Left cardiac atrium (tissue), 4 donors: ENCODE measurements around the gene PDXDC1. TPM values are rescaled to one million over a fixed set of nuclear protein-coding genes. Genes with fewer than 3 reads are reported as not detected.
"Not testable (repeated sequence)": the region's sequence is repeated elsewhere in the genome, so short reads cannot be mapped to it uniquely, and the experiment has no call there.

Source experiments
- ATAC-seq, 2 donors: fragments of 200-7000 bp; cut with Tn5 transposase; one replicate each; pipeline ENCODE4 v1.9.1; 2020; ENCODE audit warnings: mild to moderate bottlenecking in 2 of 2, moderate library complexity in 2 of 2
- DNase-seq: peaks from one replicate; pipeline ENCODE4 v3.0.0-alpha.2; 2020
- intact Hi-C, 2 donors: fragments of 100-400 bp; cut with DNase I; formaldehyde crosslinking; loops; one replicate each; pipeline versions ENCODE4 v1.14.1 to v1.15.1; 2022 to 2023
- total RNA-seq, 2 donors: library from RNA; stranded (reverse); fragmentation: NEBNext Ultra II Directional; extraction: Animal tissue kit (Norgen Biotek cat#: 25700); gene quantifications; one replicate each; pipeline ENCODE4 v1.2.1, GENCODE V29; 2021
- donor health status: DM: no; HTN: yes; CAD: no.
- donor health status: DM: no; HTN: yes; CAD: no; lungs with severe emphysema.
- donor health status: DM: yes; HTN: yes; CAD: no.
- donor health status: Dilated cardiomyopathy.

Gene PDXDC1
- total RNA-seq, 2 donors from 2014 or later = 73.8 to 103 TPM

DNA sequence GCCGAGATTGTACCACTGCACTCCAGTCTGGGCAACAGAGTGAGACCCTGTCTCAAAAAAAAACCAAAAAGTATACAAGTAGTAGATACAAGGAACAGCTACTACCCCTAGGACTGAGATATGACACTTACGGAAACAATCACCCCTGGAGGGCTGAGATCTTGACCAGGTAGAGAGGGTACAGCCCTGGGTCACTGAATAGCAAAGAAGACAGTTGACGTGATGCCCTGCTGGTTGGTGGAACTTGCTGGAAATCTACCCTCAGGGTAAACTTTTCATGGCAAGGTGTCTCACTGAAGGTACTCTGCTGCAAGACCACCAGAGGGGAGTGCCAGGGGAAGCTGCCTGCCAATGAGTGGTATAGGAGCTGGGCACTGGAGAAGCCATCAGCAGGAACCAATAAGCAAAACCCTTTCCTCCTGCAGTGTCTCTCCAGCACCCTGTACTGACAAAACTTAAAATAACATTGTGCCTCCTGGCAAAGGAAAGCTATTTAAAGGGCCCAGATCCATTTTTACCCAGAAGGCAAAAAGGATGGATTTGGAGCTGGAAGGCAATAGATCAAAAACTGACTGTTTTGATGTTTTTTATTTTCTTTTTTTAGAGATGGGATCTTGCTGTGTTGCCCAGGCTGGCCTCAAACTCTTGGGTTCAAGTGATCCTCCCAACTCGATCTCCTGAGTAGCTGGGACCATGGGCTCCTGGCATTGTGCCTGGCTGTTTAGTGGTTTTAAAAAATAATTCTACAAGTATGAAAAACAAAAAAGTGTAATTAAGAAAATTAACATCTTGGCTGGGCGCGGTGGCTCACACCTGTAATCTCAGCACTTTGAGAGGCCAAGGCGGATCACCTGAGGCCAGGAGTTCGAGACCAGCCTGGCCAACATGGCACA is 11.3 kb upstream of the PDXDC1 start:
- no peak for DNase-seq
- ATAC-seq = no peak
- intact Hi-C loops = no loop called here

DNA sequence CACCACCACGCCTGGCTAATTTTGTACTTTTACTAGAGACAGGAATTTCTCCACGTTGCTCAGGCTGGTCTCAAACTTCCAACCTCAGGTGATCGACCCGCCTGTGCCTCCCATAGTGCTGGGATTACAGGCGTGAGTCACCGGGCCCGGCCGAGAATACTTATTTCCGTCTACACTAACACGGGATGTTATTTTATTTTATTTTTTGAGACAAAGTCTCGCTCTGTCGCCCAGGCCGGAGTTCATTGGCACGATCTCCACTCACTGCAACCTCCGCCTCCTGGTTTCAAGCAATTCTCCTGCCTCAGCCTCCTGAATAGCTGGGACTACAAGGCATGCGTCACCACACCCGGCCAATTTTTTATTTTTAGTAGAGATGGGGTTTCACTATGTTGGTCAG is 9.5 kb upstream of the PDXDC1 start:
- no peak for ATAC-seq
- no peak for DNase-seq
- intact Hi-C loops = no loop called here

DNA sequence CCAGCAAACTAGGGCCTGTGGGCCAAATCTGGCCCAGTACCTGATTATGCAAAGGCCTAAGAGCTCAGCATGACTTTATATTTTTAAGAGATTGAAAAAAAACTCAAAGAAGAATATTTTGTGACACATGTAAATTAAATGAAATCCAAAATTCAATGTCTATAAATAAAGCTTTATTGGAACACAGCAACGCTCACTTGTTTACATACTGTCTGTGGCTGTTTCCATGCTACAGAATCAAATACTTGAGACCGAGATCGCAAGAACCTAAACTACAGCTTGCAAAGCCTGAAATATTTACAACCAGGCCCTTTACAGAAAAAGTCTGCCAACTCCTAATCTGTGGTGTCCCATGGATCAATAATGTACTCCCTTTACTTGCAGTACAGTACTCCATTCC is 5.0 kb upstream of the PDXDC1 start:
- intact Hi-C loops, DNase-seq, ATAC-seq: not testable (repeated sequence)

DNA sequence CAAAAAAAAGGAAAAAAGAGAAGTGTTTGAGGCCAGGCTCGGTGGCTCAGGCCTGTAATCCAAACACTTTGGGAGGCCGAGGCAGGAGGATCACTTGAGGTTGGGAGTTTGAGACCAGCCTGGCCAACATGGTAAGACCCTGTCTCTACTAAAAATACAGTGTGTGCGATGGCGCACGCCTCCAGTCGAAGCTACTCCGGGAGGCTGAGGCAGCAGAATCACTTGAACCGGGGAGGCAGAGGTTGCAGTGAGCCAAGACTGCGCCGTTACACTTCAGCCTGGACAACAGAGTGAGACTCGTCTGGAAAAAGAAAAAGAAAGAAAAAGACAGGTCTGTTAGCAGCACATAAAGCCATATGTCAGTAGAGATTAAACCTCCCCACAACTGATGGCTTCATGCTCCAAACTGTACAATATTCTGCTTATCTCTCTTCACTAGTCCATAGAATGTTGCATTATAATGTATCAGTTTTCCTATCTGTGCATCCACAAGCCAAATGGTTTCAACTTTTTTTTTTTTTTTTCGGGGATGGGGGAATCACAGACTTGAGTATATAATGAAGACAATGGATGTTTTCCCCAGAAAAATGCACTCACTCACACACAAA is 3.1 kb upstream of the PDXDC1 start:
- ATAC-seq, DNase-seq, intact Hi-C loops: not testable (repeated sequence)

DNA sequence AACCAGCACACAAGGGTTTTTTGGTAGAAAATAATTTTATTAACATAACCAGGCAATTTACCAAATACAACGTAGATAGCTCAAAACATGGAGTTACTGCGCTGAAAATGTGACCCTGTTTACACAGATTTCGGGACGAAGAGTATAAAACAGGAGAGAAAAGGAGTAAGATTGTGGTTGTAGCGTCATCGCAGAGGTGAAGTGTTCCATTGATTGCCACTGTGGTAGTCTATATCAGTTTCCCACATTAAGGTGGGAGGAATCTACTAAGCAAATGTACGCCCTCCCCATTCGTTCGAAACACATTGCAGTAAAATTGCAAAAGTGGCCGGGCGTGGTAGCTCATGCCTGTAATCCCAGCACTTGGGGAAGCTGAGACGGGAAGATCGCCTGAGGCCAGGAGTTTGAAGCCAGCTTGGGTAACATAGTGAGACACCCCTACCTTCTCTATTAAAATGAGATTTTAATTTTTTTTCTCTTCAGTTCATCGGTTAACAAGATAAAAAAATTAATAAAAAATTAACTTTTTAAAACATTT is 972 bp upstream of the PDXDC1 start:
- intact Hi-C loops, DNase-seq, ATAC-seq: not testable (repeated sequence)

DNA sequence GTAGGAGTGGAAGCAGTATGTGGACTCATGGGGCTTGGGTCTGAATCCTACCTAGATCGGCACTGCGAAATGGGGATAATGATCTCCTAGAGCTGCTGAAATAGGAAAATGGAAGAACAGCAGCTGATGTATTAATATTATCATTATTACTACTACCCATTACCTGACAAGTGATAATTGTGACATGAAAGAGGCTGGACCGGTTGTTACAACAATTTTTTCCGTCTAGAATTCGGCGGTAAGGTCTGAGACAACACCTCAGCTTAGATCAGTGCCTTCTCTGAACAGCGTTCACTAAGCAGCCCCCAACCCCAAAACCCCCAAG is 533 bp upstream of the PDXDC1 start:
- intact Hi-C loops, DNase-seq, ATAC-seq: not testable (repeated sequence)

DNA sequence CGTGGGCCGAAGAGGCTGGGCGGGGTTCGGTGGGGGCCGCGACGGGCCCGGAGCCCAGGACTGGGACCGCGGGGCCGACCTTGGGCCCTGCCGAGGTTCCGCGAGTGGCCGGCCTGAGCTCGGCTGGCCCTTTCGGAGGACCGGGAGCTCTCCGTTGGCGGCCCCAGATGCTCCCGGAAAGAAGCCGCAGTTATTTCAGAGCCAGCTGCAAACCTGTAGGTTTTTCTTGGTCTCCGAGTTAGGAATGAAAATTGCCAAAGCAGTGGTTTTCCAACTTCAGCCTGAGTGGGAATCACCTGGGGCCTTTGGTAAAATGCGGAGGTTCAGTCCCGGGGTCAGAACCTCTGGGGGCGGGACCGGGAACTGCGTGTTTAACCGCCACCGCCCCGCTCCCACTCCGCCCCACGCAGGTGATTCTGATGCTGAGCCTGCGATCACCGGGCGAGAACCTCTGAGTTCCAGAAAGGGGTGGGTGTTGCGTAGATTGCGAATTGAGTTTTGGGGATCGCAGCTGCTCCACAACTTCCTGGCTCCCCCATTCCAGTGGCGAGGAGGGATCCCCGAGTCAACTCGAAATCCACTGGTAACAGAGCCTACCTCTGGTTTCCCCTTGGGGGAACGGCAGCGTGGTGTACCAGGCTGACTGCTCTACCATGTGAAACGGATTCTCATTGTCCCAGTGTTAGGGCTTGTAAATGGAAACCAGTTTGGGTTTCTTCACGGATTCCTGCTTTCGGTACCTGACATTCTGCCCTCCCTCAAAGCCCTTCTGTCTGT is 780 bp downstream of the PDXDC1 start:
- DNase-seq (peak; percentile 55), ATAC-seq (peak; percentile 31 to 64)
- intact Hi-C loops = not testable (repeated sequence)

DNA sequence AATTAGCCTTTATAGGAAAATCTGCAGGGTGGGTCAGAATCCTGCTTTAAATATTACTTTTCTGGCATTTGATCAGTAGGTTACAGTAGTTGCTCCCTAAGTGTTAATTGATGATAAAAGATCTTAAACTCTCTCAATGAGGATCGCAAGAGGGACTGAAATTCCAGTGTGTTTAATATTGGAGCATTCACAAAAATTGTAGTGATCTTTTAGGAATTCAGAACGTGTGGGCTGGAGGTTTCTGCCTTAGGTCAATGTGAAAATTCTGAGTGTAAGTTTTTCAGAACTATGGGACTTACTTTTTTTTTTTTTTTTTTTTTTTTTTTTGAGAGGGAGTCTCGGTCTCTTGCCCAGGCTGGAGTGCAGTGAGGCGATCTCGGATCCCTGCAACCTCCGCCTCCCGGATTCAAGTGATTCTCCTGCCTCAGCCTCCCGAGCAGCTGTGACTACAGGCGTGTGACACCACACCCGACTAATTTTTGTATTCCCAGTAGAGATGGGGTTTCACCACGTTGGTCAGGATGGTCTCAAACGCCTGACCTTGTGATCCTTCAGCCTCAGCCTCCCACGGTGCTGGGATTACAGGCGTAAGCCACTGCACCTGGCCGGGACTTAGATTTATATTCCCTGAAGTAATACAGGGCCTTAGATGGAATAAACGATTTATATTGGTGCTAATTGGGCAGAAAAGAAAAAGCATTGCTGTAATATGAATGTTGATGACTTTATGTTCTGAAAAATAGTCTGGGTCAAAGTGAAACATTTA is 2.3 kb downstream of the PDXDC1 start:
- DNase-seq, intact Hi-C loops, ATAC-seq: not testable (repeated sequence)

DNA sequence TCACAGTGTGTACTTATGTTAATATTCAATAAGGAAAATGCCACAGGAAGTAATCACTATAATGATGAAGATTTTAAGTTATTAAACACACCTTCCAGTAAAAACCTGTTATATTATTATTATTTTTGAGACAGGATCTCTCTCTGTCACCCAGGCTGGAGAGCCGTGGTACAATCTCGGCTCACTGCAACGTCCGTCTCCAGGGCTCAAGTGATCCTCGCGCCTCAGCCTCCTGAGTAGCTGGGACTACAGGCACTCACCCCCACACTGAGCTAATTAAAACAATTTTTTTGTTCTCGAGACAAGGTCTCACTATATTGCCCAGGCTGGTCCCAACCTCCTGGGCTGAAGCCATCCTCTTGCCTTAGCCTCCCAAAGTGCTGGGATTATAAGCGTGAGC is 3.5 kb downstream of the PDXDC1 start:
- DNase-seq, intact Hi-C loops, ATAC-seq: not testable (repeated sequence)

DNA sequence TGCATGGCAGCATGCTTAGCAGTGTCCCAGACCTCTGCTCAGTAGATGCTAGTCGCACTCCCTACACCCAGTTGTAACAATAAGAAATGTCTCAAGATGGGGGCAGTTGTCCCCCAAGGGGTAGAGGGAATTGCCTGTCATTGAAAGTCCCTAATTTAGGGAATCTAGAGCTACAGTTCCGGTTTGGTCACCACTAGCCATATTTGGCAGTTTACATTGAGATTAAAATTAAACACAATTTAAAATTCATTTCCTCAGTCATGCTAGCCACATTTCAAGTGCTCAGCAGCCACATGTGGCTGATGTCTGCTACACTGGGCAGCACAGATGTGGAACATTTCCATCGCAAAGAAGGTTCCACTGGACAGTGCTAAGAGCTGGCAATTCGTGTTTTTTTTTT is 4.1 kb downstream of the PDXDC1 start:
- intact Hi-C loops, DNase-seq, ATAC-seq: not testable (repeated sequence)

DNA sequence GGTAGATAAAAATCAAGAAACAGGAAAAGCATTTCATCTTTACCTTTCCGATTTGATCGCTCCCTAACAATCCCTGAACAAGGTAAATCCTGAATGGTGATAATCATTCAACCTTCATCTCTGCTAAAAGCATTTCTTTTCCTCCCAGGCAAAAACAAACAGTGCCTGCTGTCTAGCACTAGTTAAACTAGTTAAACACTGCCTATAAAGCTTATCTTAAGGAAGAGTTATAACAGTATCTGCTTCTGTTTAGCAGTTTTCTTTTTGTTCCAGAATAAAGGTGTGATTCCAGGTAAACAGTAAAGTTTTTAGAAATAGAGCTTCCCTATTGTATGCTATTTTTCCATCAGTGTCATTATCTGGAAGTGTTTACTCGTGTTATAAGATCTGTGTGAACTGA is 6.4 kb downstream of the PDXDC1 start:
- ATAC-seq, intact Hi-C loops, DNase-seq: not testable (repeated sequence)

DNA sequence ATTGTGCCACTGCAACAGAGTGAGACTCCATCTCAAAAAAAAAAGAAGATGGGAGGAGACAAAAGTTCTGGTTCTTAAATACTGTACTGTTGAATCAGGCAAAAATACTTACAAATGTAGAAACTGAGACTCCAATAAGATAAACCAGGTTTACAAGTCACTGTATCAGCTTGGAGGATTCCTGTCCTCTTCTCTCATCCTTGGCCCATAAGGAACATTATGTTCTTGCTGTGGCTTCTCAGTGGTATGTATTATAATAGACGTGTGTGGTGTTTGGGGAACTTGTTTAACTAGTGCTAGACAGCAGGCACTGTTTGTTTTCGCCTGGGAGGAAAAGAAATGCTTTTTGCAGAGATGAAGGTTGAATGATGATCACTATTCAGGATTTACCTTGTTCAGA is 7.7 kb downstream of the PDXDC1 start:
- intact Hi-C loops, DNase-seq: not testable (repeated sequence)
- ATAC-seq = peak in 1 of 2 donors; percentile 31

DNA sequence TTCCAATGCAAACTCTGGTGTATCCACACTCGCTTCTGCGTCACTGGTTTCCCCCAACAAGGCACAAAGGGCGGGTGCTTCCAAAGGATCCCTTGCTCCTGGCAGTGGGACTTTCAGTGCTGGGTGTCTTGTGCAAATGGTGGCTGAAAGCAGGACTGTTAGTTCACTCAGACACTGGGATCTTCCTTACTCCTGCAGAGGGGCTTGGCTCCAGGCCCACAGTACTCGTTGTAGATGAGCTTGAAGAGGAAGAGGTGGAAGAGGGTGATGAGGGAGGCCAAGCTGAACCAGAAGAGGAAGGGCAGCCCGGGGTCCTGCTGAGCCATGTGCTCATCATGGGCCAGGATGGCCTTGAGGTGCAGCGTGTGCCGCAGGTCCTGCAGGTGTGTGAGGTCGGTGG is 13.3 kb downstream of the PDXDC1 start:
- intact Hi-C loops, ATAC-seq, DNase-seq: not testable (repeated sequence)

DNA sequence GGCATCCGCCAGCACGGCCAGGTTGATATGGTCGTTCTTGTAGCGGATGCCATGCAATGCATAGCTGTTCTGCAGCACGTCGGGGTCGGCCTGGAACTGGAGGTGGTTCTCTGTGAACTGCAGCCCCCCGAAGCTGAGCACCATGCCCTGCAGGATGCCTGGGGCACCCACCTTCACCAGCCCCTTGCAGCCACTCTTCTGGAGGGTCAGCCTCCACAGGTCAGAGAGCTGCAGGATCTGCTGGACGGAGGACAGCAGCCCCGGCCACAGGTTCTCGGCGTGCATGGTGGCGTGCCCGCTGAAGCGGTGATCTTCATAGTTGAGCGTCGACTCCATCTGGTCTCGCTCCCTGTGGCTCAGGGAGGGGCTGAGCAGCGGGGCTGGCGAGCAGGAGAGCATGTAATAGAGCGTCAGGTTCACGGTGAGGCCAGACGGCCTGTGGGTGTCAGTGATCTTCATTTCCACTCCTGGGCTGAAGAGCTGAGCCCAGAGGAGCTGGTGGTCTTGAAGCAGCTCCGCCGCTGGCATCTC is 13.9 kb downstream of the PDXDC1 start:
- peak; percentile 15 to 27 for ATAC-seq
- intact Hi-C loops, DNase-seq: not testable (repeated sequence)

DNA sequence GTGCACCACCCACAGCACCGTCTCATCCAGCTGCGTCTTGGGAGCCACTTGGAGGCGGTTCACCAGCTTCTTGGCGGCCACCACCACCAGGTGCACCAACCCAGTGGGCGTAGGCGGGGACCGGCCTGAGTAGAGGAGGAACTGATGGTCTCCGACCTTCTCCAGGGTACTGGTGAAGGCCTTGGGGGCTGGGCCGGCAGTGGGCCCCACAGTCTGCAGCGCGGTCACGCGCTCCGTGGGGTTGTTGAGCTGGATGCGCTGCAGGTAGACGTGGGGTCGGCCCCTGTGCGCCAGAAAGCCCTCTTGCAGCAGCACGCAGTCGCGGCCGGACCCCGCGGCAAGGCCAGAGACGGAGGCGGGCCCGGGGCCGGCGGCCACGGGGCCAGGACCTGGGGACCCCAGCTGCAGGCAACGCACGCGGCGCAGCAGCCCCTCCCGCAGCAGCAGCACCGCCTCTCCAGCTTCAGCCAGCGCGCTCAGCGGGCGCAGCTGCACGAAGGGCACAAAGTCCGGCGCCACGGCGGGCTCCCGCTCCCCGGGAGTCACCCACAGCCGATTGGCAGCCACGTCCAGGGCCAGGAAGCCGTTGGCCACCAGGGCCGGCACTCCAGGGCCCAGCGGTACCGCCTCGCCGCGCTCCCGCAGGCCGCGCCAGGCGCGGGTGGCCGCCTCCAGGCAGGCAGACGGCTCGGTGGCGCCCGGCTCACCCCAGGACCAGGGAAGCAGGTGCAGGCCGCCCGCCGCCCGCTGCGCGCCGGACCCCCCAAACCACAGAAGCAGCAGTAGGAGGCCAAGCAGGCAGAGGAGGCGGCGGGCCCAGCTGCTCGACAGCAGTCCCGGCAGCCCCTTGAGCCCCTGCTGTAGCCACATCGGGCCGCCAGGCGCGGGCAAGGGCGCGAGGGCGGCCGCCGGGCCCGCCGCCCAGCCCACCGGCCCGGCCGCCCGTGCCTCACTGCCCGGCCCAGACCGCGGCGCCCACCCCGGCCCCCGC is 14.8 kb downstream of the PDXDC1 start:
- DNase-seq, intact Hi-C loops: not testable (repeated sequence)
- ATAC-seq = peak; percentile 39 to 41

DNA sequence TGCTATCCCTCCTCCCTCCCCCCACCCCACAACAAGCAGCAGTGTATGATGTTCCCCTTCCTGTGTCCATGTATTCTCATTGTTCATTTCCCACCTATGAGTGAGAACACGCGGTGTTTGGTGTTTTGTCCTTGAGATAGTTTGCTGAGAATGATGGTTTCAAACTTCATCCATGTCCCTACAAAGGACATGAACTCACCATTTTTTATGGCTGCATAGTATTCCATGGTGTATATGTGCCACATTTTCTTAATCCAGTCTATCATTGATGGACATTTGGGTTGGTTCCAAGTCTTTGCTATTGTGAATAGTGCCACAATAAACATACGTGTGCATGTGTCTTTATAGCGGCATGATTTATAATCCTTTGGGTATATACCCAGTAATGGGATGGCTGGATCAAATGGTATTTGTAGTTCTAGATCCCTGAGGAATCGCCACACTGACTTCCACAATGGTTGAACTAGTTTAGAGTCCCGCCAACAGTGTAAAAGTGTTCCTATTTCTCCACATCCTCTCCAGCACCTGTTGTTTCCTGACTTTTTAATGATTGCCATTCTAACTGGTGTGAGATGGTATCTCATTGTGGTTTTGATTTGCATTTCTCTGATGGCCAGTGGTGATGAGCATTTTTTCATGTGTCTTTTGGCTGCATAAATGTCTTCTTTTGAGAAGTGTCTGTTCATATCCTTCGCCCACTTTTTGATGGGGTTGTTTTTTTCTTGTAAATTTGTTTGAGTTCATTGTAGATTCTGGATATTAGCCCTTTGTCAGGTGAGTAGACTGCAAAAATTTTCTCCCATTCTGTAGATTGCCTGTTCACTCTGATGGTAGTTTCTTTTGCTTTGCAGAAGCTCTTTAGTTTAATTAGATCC is 18.7 kb downstream of the PDXDC1 start:
- ATAC-seq, DNase-seq, intact Hi-C loops: not testable (repeated sequence)
